HUES48 (cell line): Measurements from ENCODE around the gene IPO11.
"Not testable (repeated sequence)": the region's sequence is repeated elsewhere in the genome, so short reads cannot be mapped to it uniquely, and the experiment has no call there.

Source experiments
- H3K27ac ChIP-seq: one replicate; pipeline ENCODE4 v1.7.0; 2013; ENCODE audit warnings: low read depth, low read length, inconsistent platforms
- H3K27me3 ChIP-seq: 2 replicates; pipeline ENCODE4 v1.6.1; 2013; ENCODE audit warnings: mild to moderate bottlenecking, low read length; ENCODE audit not compliant: control insufficient read depth, insufficient read depth
- H3K36me3 ChIP-seq: 2 replicates; pipeline ENCODE4 v1.6.1; 2013; ENCODE audit warnings: low read length; ENCODE audit not compliant: control insufficient read depth, insufficient read depth
- H3K4me1 ChIP-seq: 2 replicates; pipeline ENCODE4 v1.6.1; 2013; ENCODE audit warnings: mild to moderate bottlenecking, low read length; ENCODE audit not compliant: control insufficient read depth, insufficient read depth
- H3K4me3 ChIP-seq: 2 replicates; pipeline ENCODE4 v1.5.1; 2013; ENCODE audit warnings: mild to moderate bottlenecking, low read depth, low read length
- H3K9ac ChIP-seq: 2 replicates; pipeline ENCODE4 v1.6.1; 2013; ENCODE audit warnings: mild to moderate bottlenecking, low read depth, low read length, moderate library complexity
- H3K9me3 ChIP-seq: 2 replicates; pipeline ENCODE4 v1.6.1; 2013; ENCODE audit warnings: low read length; ENCODE audit not compliant: control insufficient read depth, insufficient read depth

Gene IPO11

GRCh38 chr5:62514510-62515119 lies 102.1 kb downstream of the IPO11 start:
- no peak overlapping the region for H3K9ac ChIP-seq
- H3K4me1 ChIP-seq = no peaks in the 10 kb centered on the region
- H3K36me3 ChIP-seq = peaks cover 19% of the 10 kb centered on the region
- H3K27me3 ChIP-seq = no peaks in the 10 kb centered on the region
- no peak overlapping the region for H3K4me3 ChIP-seq
- no peaks in the 10 kb centered on the region for H3K9me3 ChIP-seq
- no peak overlapping the region for H3K27ac ChIP-seq

DNA sequence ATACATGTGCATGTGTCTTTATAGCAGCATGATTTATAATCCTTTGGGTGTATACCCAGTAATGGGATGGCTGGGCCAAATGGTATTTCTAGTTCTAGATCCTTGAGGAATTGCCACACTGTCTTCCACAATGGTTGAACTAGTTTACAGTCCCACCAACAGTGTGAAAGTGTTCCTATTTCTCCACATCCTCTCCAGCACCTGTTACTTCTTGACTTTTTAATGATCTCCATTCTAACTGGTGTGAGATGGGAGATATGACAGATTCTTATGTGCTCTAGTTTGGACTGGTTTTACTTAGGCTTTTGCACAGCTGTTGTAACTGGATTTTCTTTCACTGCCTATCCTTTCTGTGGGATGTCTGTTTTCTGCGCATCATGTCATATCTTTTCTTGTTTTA lies 108.2 kb downstream of the IPO11 start:
- not testable (repeated sequence) for H3K4me3 ChIP-seq, H3K27me3 ChIP-seq, H3K9ac ChIP-seq, H3K9me3 ChIP-seq, H3K27ac ChIP-seq
- peaks cover 14% of the 10 kb centered on the region for H3K36me3 ChIP-seq
- H3K4me1 ChIP-seq = peaks cover 14% of the 10 kb centered on the region

- Histone ChIP-seq H3K4me3 (no peak overlapping the region), H3K27ac (no peak overlapping the region), H3K27me3 (no peaks in the 10 kb centered on the region), H3K9me3 (no peaks in the 10 kb centered on the region), H3K9ac (no peak overlapping the region), H3K36me3 (0 out of 2 replicates have a peak, but pooled peaks cover 10% of the 10 kb centered on the region), H3K4me1 (peaks cover 14% of the 10 kb centered on the region)
Observed at GRCh38 chr5:62521319-62521718, 108.8 kb downstream of the IPO11 start.

- Histone ChIP-seq H3K4me1 (peaks cover 14% of the 10 kb centered on the region), H3K36me3 (0 out of 2 replicates have a peak, but pooled peaks cover 7% of the 10 kb centered on the region), H3K9ac (no peak overlapping the region), H3K27ac (peak overlapping the region; percentile 7), H3K9me3 (no peaks in the 10 kb centered on the region), H3K27me3 (no peaks in the 10 kb centered on the region), H3K4me3 (no peak overlapping the region; the same call in 1 of the 2 replicates)
Observed at GRCh38 chr5:62522811-62523210, 110.2 kb downstream of the IPO11 start.

DNA sequence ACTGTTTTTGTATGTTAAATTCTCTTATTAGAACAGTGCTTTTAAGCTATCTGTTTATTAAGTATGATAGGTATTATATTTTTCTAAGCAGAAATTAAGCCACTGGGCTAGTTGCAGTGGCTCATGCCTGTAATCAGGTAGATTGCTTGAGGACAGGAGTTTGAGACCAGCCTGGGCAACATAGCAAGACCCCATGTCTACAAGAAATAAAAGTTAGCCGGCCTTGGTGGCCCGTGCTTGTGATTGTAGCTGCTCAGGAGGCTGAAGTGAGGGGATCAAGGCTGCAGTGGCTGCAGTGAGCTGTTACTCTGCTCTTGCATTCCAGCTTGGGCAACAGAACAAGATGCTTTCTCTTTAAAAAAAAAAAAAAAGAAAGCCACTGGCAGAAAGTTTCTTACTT lies 121.0 kb downstream of the IPO11 start:
- Histone ChIP-seq H3K36me3 (peaks cover 21% of the 10 kb centered on the region), H3K9me3 (no peaks in the 10 kb centered on the region), H3K9ac (no peak overlapping the region), H3K27ac (no peak overlapping the region), H3K27me3 (no peaks in the 10 kb centered on the region), H3K4me1 (no peaks in the 10 kb centered on the region), H3K4me3 (no peak overlapping the region)

GRCh38 chr5:62534461-62535236 lies 122.1 kb downstream of the IPO11 start:
- Histone ChIP-seq H3K9ac (no peak overlapping the region), H3K4me1 (no peaks in the 10 kb centered on the region), H3K9me3 (no peaks in the 10 kb centered on the region), H3K27me3 (no peaks in the 10 kb centered on the region), H3K36me3 (peaks cover 21% of the 10 kb centered on the region), H3K4me3 (no peak overlapping the region), H3K27ac (no peak overlapping the region)

DNA sequence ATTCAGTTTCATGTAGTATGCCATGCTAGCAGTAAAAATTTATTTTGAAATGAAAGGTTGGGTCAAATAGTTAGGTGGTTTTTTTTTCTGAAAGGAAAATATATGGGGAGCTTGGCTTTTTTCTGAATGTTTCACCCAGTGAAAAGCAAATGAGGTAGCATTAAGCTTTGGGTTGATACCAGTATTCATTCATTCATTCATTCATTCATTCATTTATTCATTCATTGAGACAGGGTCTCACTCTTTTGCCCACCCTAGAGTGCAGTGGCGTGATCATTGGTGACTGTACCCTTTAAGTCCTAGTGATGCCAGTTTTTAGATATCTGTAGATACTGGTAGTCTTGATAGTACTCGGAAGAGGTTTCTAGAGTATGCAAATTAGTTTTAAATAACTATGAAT lies 123.7 kb downstream of the IPO11 start:
- no peak overlapping the region for H3K27ac ChIP-seq
- no peaks in the 10 kb centered on the region for H3K4me1 ChIP-seq
- H3K36me3 ChIP-seq = peaks cover 14% of the 10 kb centered on the region
- H3K9ac ChIP-seq = no peak overlapping the region
- H3K9me3 ChIP-seq = no peaks in the 10 kb centered on the region
- no peak overlapping the region for H3K4me3 ChIP-seq
- no peaks in the 10 kb centered on the region for H3K27me3 ChIP-seq

DNA sequence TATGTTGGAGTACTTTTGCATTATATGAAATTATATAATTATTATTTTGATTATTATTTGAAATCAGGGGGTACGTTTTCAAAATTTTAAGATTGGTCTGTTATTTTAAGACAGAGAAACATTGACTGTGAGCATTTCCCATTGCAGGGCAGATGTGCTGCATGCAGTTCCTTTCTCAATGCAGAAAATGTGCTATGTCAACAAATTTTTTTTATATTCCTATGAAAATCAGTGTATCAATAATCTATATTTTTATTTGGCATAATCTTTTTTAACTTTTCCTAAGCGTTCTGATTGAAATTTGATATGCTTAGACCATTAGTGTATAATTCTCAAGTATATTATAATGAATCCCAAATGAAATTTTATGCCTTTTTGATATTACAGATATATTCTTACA lies 124.2 kb downstream of the IPO11 start:
- Histone ChIP-seq H3K9me3 (no peaks in the 10 kb centered on the region), H3K36me3 (peaks cover 11% of the 10 kb centered on the region; the same call in 1 of the 2 replicates), H3K27ac (no peak overlapping the region), H3K9ac (no peak overlapping the region), H3K4me3 (no peak overlapping the region), H3K27me3 (no peaks in the 10 kb centered on the region), H3K4me1 (no peaks in the 10 kb centered on the region)

DNA sequence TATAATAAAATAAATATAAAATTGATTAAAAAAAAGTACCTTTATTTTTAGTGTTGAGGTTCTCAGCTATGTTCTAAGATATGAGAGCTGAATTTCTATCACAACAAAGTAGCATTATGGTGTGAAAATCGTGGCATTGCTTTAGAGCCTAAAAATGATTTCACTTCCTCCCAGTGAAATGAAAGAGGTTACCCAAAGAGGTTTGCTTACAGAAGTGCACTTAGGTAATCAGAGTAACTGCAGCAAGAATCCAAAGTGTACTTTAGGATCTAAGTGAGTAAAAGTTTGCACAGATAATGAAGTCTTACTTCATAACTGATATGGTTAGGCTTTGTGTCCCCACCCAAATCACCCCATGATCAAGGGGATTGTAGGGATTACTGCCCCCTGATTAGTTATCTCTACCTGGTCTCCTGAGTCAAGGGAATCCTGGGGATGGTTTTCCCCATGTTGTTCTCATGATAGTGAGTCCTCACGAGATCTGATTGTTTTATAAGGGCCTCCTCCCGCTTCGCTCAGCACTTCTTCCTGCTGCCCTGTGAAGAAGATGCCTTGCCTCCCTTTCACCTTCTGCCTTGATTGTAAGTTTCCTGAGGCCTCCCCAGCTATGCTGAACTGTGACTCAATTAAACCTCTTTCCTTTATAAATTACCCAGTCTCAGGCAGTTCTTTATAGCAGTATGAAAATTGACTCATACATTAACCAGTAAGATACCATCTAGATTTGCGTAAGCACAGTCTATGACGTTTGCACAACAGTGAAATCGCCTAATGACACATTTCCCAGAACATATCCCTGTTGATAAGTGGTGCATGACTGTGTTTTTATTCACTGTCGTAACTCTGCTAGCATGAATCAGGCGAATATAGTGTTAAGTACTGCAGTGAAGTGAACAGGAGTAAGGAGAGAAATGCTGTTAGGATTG lies 125.7 kb downstream of the IPO11 start:
- no peaks in the 10 kb centered on the region for H3K4me1 ChIP-seq

DNA sequence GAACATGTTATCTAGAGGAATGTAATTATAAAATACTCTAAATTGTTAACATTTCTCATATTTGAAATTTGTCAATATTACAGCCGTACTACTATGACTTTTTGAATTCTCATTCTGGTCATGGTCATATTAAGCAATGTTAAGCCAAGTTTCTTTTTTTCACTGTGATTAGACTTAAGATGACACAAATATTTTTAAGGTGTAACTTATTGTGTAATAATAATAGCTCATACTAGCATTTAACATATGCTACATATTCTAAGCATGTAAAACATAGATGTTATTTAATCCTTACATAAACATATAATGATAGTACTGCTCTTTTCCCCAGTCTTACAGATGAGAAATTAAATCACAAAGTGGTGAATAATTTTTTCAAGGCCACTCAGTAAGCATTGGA lies 130.2 kb downstream of the IPO11 start:
- Histone ChIP-seq H3K4me3 (no peak overlapping the region), H3K4me1 (no peaks in the 10 kb centered on the region), H3K27ac (no peak overlapping the region), H3K9ac (no peak overlapping the region), H3K9me3 (no peaks in the 10 kb centered on the region), H3K36me3 (peaks cover 3% of the 10 kb centered on the region; the same call in 1 of the 2 replicates), H3K27me3 (no peaks in the 10 kb centered on the region)

More for the DNA sequence above, 125.7 kb downstream of the IPO11 start:
- no peaks in the 10 kb centered on the region for H3K9me3 ChIP-seq
- H3K27me3 ChIP-seq = no peaks in the 10 kb centered on the region
- no peak overlapping the region for H3K27ac ChIP-seq
- H3K9ac ChIP-seq = no peak overlapping the region
- H3K36me3 ChIP-seq = peaks cover 8% of the 10 kb centered on the region; the same call in 1 of the 2 replicates
- no peak overlapping the region for H3K4me3 ChIP-seq
